ENCODE measurements around the gene NELFCD.
"Not testable (repeated sequence)": the region's sequence is repeated elsewhere in the genome, so short reads cannot be mapped to it uniquely, and the experiment has no call there.

The NELFCD gene

DNA sequence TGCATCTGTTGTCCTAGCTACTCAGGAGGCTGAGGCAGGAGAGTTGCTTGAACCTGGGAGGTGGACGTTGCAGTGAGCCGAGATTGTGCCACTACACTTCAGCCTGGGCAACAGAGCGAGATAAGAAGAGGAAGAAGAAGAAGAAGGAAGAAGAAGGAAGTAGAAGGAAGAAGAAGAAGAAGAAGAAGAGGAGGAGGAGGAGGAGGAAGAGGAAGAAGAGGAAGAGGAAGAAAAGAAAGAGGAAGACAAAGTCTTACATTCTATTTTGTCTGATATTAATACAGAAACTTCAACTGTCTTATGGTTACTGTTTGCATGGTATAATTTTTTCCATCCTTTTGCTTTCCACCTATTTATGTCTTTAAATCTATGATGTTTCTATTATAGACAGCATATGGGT is 7.2 kb upstream of the NELFCD start:
- no peak for DNase-seq

DNA sequence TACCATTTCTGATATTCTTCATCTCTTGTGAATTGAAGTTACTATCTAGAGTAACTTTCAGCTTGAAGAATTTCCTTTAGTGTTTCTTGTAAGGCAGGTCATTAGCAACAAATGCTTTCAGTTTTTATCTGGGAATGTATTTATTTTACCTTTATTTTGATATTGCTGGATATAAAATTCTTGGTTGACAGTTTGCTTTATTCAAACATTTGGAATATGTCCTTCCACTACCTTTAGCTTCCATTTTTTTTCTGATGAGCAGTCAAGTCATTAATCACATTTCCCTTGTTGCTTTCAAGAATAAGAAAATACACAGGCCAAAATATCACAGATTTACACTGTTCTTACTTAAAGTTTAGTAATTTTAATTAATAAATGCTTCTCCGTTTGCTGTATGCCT is 5.7 kb upstream of the NELFCD start:
- no peak for DNase-seq

DNA sequence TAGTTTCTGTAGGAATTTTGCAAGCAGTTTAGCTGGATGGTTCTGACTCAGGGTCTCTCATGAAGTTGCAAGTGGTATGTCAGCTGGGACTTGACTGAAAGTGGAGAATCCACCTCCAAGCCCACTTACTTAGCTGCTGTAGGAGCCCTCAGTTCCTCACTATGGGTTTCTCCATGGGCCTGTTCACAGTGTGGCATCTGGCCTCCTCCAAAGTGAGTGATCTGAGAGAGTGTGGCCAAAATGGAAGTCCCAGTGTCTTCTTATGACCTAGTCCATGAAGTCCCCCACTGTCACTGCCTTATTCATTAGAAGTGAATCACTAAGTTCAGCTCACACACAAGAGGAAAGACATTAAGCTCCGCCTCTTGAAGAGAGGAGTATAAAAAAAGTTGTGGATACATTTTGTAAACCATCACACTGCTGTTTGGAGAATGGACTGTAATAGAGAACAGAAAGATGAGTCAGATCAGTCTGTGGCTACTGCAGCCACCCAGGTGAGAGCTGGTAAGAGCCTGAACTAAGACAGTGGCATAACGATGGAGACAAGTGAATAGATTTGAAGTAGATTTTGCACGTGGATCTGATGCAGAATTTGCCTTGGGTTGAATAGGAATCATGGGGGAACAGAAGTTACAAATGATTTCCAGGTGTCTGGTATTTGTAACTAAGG is 4.9 kb upstream of the NELFCD start:
- no peak for DNase-seq

DNA sequence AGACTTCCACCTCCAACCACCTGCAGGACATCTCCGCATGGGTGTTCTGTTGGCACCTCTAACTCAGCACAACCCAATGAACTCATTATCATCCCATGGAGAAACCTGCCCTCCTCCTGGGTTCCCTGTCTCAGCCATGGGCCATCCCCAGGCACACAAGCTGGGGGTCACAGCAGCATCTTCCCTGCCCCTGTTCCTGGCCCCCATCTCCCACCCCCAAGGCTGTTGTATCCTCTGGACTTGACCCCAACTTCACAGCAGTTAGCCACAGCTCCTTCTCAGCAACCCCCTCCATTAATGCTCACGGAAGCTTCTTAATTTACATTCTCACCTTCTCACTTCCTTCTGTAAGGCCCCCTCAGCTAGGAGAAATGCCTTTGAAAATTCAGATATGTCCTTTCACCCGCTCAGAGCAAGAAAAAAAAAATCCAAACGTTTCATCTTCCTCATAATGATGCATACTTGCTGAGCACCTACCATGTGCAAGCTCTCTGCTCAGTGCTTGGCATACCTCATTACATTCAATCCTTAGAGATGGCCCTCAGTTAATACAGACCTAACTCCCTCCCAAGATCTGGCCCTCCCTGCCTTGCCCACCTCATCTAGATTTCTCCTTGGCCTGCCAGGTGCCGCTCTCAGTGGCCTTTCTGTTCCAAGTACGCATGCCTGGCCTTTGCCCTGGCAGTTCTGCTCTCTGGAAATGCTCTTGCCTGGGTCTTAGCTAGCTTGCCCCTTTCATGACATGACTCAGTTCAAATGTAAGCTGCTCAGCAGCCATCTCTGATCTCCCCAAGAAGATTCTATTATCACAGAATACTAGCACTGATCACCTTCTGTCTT is 2.5 kb upstream of the NELFCD start:
- no peak for DNase-seq

DNA sequence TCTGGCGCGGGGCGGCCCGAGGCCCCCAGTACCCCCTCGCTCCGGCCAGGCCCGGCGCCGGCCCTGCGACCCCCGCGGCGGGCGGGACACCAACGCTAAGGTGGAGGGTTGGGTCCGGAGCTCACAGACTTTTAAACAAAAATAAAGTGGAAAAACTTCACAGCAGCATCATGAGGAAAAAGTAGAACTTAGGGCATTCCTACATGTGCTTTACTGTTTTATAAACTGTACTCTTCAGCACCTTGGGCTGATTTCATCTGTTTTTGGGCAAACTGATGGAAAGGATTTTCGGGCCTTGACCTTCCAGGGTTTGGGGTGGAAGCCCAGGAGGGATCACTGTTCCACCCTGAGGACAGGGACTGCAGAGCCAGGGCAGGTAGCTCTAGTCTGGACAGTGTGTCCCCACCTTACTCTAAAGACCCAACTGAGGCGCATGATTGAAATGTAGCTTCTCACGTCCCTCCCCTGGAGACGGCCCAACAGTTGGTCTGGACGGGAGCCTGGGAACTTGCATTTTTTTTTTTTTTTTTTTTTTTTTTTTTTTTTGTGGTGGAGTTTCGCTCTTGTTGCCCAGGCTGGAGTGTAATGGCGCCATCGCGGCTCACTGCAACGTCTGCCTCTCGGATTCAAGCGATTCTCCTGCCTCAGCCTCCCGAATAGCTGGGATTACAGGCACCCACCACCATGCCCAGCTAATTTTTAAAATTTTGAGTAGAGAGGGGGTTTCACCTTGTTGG is 740 bp downstream of the NELFCD start:
- DNase-seq, result no peak

DNA sequence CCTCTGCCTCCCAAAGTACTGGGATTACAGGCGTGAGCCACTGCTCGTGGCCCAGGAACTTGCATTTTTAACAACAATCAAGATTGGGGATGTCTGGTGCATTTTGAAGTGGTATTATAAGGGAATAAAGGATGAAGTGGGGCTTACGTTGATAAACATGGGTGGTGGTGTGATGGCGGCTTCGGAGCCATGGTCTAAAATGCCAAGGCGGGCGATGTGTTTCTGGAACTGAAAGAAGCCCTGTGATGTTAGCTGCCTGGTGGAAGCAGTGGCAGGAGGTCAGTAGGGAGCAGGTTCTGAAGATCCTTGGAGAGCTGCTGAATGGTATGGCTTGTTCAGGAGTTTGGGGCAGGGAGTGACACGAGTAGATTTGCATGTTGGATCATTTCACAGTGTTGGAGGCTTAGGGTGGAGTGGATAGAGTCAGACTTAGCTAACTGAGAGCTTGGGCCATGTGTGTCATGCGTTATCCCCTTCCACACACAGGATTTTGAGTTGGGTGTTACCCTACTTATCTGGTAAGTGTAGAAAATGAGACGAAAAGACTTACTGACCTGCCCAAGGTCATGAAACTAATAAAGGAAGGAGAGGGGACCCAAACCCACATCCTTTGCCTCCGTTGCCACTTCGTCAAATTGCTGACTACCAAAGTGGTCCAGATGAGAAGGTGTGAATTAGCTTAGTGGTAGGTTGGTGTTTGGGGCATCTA is 1.5 kb downstream of the NELFCD start:
- DNase-seq, result no peak

DNA sequence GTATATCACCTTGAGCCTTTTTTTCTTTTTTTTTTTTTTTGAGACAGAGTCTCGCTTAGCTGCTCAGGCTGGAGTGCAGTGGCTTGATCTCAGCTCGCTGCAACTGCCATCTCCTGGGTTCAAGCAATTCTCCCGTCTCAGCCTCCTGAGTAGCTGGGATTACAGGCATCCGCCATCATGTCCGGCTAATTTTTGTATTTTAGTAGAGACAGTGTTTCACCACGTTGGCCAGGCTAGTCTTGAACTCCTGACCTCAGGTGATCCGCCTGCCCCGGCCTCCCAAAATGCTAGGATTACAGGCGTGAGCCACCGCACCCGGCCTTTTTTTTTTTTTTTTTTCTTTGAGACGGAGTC is 2.0 kb downstream of the NELFCD start:
- not testable (repeated sequence) for DNase-seq

DNA sequence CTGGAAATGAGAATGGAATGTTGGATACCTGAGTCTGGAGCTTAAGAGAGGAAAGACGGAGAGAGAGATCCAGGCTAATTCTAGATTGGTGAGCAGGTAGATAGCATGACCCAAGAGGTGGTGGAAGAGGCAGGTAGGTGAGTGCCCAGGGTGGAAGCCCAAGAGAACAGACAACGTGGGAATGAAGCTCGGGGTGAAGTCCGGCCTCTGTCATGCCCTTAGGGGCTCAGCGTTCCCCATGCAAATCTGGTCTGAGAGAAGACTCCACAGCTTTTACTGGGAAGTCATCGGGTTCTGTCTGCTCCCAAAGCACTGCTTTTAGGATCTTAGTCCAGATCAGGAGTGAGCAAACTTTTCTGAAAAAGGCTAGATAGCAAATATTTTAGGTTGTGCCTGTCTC is 3.6 kb downstream of the NELFCD start:
- no peak for DNase-seq

DNA sequence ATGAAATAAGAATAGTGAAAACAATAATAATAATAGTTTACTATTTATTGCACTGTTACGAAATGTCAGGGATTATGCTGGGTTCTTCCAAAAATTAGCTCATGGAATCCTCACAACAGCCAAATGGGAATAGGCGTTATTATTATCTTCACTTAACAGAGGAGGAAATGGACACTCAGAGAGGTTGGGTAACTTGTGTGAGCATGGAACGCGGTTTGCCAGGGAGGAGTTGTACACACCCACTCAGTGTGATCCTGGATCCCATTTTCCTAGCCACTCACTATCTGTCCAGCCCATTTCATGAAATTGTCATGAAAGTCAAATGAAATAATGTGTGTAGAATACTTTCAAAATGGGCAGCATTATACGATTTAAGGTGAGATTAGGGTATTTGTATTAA is 4.6 kb downstream of the NELFCD start:
- DNase-seq, result no peak

DNA sequence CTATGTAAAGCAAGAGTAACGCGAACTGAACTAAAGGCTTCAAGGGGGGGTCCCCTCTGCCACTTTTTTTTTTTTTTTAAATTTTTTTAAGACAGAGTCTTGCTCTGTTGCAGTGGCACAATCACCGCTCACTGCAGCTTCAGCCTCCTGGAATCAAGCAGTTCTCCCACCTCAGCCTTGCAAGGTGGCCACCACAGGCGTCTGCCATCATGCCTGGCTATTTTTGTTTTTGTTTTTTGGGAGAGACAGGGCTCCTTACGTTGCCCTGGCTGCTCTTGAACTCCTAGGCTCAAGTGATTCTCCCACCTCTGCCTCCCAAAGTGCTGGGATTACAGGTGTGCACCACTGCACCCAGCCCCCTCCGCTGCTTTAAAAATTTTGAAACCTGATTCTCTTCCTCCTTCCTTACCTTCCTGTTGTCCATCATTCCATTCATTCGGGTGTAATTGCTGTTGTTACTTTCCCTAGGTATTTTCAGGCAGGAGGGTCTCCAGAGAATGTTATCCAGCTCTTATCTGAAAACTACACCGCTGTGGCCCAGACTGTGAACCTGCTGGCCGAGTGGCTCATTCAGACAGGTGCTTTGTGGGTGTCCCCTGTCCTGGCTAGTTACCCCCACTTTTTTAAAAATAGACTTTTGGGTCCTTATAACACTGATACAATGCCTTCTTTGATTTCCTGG is 5.4 kb downstream of the NELFCD start:
- DNase-seq, result no peak

DNA sequence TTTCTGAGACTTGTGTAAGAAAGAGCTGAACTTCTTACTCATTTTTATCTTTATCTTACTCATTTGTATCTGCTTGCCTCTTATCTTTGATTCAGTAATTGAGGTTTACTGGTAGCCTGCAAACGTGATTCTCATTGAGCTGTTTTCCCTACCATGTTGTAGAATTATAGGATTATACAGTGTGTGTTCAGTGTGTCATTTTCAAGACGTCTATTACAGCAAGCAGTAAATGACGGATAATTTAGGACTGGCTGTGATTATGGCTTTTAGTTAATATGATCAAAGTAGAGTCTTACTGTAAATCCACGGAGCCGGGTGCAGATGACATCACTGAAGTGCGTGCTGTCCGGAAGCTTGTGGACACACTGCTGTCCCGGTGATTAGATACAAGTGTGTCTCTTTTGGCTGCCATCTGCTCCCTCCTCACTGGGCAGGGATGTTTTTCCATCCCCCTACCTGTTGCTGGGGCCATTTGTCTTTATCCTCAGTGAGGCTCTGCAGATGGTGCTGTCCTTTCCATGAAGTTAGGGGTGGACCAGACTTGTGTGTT is 6.0 kb downstream of the NELFCD start:
- DNase-seq, result no peak

DNA sequence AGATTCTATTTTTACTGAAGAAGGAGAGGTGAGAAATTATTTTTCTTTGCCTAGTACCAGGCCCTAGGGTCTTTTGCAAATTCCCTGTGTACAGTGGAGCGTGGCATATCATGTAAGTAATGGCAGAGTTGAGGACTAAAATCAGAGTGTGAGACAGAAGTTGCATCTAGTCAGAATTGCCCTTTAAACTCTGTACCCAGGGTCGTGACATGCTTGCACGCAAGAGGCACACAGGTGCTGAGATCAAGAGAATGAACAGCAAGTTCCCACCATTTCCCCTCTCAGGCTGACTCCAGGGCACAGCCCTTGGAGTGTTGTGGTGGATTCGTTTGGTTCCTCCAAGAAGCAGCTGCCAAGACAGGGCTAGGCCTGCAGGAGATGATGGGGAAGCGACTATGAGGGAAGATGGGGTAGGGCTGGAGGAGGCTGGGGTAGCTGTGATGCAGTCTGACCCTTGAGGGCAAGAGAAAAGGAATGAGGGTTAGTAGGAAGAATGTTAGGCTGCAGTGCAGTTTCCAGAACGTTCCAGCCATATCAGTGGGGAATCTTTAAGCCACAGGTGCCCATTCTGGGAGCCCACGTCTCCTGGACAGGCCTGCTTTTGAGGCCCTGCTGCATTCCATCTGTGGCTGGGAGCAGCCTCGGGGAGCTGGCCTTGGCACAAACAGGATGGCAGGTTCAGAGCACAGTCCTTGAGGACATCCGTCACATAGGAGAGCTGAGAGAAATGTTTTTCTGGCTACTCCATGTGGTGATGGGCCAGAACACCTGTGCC is 6.9 kb downstream of the NELFCD start:
- no peak for DNase-seq

DNA sequence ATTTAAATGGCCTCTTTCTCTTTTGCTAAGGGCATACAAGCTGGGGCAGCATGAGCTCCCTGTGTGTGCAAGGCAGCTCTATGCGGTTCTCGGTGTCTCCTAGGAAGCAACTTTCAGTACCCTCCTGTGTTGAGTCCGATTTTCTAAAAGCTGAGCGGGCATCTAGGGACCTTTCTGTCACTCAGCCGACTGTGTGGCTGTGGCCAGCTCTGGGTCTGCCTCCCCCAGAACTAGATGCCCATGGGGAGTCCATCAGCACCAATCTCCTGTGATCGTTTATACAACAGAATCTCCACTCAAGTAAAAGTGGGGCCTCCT is 7.5 kb downstream of the NELFCD start:
- DNase-seq, result no peak

DNA sequence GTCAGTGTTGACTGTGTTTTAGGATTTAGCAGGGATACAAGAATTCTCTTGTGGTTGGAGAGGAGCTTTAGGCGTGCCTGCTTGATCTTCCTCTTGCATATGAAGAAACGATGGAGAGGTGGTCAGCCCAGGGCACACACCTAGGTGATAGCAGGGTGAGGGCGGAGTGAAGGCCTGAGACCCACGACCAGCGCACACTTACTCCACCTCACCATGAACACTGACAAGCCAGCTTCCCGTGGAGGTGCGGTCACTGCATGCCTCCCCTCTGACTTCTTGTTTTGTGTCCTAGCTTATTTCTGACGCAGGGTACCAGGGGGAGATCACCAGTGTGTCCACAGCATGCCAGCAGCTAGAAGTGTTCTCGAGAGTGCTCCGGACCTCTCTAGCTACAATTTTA is 8.1 kb downstream of the NELFCD start:
- no peak for DNase-seq

DNA sequence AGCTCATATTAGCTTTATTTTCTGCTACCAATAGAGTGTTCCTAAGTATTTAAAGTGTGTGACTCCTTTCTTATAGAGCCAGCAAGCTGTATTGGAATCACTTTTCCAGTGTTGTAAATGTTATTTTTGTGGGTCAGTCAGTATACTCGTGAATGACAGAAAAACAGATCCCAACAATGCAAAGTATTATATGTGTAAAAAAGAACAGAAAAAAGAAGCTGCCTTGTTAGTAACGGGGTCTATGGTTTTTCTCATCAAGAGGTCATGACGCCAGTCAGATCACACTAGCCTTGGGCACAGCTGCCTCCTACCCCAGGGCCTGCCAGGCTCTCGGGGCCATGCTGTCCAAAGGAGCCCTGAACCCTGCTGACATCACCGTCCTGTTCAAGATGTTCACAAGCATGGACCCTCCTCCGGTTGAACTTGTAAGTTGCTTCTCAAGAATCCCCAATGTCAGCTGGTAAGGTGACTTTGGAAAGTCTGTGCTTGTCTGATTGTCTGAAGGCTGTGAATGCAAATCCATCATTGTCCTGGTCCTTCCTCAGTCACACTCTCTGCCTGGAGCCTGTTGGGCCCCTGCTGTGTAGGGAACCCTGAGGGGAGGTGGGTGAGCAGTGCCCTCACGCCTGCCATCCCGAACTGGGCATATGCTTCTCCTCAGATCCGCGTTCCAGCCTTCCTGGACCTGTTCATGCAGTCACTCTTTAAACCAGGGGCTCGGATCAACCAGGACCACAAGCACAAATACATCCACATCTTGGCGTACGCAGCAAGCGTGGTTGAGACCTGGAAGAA is 9.8 kb downstream of the NELFCD start:
- no peak for DNase-seq

DNA sequence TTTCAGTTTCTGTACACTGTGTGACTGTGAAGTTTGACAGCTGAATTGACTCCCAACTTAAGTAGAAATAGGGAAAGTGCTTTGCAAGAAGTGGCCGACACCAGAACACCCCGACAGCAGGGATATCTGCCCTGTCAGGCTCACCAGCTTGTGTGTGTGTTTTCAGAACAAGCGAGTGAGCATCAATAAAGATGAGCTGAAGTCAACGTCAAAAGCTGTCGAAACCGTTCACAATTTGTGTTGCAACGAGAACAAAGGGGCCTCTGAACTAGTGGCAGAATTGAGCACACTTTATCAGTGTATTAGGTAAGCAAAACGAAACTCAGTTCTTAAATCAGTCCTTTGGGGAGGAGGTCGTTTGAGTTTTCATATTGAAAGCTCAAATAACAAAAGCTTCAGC is 10.7 kb downstream of the NELFCD start:
- no peak for DNase-seq

DNA sequence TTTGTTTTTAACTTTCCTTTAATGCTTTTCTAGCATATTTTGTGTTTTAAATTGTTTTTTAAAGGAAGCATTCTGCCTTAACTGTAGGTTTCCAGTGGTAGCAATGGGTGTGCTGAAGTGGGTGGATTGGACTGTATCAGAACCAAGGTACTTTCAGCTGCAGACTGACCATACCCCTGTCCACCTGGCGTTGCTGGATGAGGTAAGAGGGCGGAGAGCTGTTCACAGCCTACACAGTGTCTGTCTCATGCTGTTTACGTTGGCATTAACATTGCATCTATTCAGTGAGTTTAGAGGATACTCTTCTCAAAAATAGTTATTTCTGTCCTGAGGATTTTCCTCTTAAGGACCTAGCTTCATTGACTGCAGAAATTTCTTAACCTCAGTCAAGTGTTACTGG is 11.9 kb downstream of the NELFCD start:
- DNase-seq, result no peak

DNA sequence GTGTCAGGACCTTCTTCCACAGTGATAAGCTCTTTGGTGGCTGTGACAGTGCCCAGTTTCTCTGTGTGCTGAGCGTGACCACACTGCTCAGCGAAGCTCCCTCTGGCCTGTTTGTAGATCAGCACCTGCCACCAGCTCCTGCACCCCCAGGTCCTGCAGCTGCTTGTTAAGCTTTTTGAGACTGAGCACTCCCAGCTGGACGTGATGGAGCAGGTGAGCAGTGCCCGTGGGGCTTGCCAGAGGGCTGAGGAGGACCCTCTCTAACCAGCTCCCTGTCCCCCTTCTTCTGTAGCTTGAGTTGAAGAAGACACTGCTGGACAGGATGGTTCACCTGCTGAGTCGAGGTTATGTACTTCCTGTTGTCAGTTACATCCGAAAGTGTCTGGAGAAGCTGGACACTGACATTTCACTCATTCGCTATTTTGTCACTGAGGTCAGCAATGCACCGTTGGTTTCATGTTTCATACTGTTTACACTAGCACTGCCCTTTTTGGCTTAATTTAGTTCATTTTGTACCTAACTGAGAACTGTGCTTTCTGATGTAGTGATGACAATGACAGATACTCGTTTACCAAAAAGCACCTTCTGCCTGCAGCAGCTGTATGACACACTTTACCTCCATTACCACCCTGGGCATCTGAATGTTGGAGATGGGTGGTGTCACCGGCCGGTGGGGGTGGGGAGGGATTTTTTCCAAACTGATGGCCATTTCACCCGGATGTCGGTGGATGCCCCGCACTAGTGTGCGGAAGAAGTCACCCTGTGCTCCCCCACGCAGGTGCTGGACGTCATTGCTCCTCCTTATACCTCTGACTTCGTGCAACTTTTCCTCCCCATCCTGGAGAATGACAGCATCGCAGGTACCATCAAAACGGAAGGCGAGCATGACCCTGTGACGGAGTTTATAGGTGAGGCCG is 12.5 kb downstream of the NELFCD start:
- no peak for DNase-seq

DNA sequence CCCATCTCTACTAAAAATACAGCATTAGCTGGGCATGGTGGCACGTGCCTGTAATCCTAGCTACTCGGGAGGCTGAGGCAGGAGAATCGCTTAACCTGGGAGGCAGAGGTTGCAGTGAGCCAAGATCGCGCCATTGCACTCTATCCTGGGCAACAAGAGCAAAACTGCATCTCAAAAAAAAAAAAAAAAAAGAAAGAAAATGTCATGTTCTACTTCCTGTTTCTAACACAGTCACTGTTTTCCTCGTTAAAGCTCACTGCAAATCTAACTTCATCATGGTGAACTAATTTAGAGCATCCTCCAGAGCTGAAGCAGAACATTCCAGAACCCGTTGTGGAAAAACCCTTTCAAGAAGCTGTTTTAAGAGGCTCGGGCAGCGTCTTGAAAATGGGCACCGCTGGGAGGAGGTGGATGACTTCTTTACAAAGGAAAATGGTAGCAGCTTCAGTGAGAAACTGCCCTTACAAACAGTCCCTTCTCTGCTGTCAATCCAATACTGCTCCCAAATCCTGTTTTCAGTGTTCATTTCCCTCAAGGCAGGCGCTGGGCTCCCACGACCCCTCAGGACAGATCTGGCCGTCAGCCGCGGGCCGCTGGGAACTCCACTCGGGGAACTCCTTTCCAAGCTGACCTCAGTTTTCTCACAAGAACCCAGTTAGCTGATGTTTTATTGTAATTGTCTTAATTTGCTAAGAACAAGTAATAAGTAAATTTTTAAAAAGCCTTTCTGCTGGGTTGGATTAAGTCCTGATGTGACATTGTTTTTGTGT is 13.5 kb downstream of the NELFCD start:
- no peak for DNase-seq
